Hair follicle dermal papilla cell (primary cell): ENCODE data around the gene ADAM15. TPM values are rescaled to one million over a fixed set of nuclear protein-coding genes. Genes with fewer than 3 reads are reported as not detected.

Experiments
- total RNA-seq: library from RNA; depleted of rRNA; stranded (reverse); fragments of >200 nt; gene quantifications from 2 replicates; pipeline ENCODE4 v1.2.3, GENCODE V29; 2012

The ADAM15 gene
- 63.0 and 94.4 TPM in 2 replicates for total RNA-seq

GRCh38 chr1:155050560-155051341, at the start of gene ADAM15:
Gene ADAM15, plus strand, starts transcription at chr1:155051316. Its CDS starts 71 bp downstream, at chr1:155051387.

GRCh38 chr1:155002464-155003226, 48.5 kb upstream of the ADAM15 start, which contains the start of gene ZBTB7B:
Gene ZBTB7B, plus strand, starts transcription at chr1:155002802. Its CDS starts 11,859 bp downstream, at chr1:155014661.

GRCh38 chr1:155033524-155033923, 17.6 kb upstream of the ADAM15 start, which contains the start of the genes DCST1 and DCST2:
Gene DCST1, plus strand, starts transcription at chr1:155033824. Its CDS starts 213 bp downstream, at chr1:155034037.
Gene DCST2, minus strand, starts transcription at chr1:155033781. Its CDS starts 80 bp downstream, at chr1:155033701.

GRCh38 chr1:155063550-155064110, 12.5 kb downstream of the ADAM15 start, which contains the start of gene EFNA4:
Gene EFNA4, plus strand, starts transcription at chr1:155063740. Its CDS starts 84 bp downstream, at chr1:155063824.

GRCh38 chr1:155078469-155079209, 27.5 kb downstream of the ADAM15 start, which contains the start of gene EFNA3:
Gene EFNA3, plus strand, starts transcription at chr1:155078837. Its CDS starts 105 bp downstream, at chr1:155078942.

Other genes with a start within 250 kb of the ADAM15 start
- gene KCNN3, start 181.0 kb upstream of the ADAM15 start, total RNA-seq: not detected in 2 replicates
- gene PMVK, start 114.6 kb upstream of the ADAM15 start, total RNA-seq: 5.7 and 9.7 TPM in 2 replicates
- gene PBXIP1, start 95.2 kb upstream of the ADAM15 start, total RNA-seq: 73.8 and 78.5 TPM in 2 replicates
- gene PYGO2, start 89.5 kb upstream of the ADAM15 start, total RNA-seq: 17.2 and 17.4 TPM in 2 replicates
- 374 and 395 TPM in 2 replicates for gene SHC1, start 80.6 kb upstream of the ADAM15 start, total RNA-seq
- gene CKS1B, start 76.6 kb upstream of the ADAM15 start, total RNA-seq: 16.4 and 18.3 TPM in 2 replicates
- gene FLAD1, start 68.0 kb upstream of the ADAM15 start, total RNA-seq: 19.8 and 20.3 TPM in 2 replicates
- gene LENEP, start 57.7 kb upstream of the ADAM15 start, total RNA-seq: not detected in 2 replicates
- 29.2 and 31.7 TPM in 2 replicates for gene ZBTB7B, start 48.5 kb upstream of the ADAM15 start, total RNA-seq
- gene DCST2, start 17.5 kb upstream of the ADAM15 start, total RNA-seq: not detected in 2 replicates
- gene DCST1, start 17.5 kb upstream of the ADAM15 start, total RNA-seq: not detected in 2 replicates
- 2.7 and 3.6 TPM in 2 replicates for gene EFNA4, start 12.4 kb downstream of the ADAM15 start, total RNA-seq
- 0.81 and 0.97 TPM in 2 replicates for gene EFNA3, start 27.5 kb downstream of the ADAM15 start, total RNA-seq
- not detected in 2 replicates for gene EFNA1, start 76.6 kb downstream of the ADAM15 start, total RNA-seq
- 39.9 and 43.6 TPM in 2 replicates for gene SLC50A1, start 84.5 kb downstream of the ADAM15 start, total RNA-seq
- gene DPM3, start 89.2 kb downstream of the ADAM15 start, total RNA-seq: 13.4 and 15.4 TPM in 2 replicates
- gene KRTCAP2, start 122.0 kb downstream of the ADAM15 start, total RNA-seq: 44.4 and 49.5 TPM in 2 replicates
- gene TRIM46, start 122.5 kb downstream of the ADAM15 start, total RNA-seq: 7.4 and 7.8 TPM in 2 replicates
- 39.7 and 41.2 TPM in 2 replicates for gene THBS3, start 156.6 kb downstream of the ADAM15 start, total RNA-seq
- gene MTX1, start 157.4 kb downstream of the ADAM15 start, total RNA-seq: 28.6 and 39.1 TPM in 2 replicates
- gene ENTREP3, start 204.2 kb downstream of the ADAM15 start, total RNA-seq: 5.4 and 7.0 TPM in 2 replicates
- 34.4 and 45.8 TPM in 2 replicates for gene SCAMP3, start 211.0 kb downstream of the ADAM15 start, total RNA-seq
- gene CLK2, start 222.2 kb downstream of the ADAM15 start, total RNA-seq: 24.2 and 29.7 TPM in 2 replicates
- 0.97 and 2.1 TPM in 2 replicates for gene HCN3, start 226.1 kb downstream of the ADAM15 start, total RNA-seq